OCI-LY1 (cell line): ENCODE measurements around the gene CNTNAP2.

ENCODE experiments used
- H2AFZ ChIP-seq: fragments of 200-600 bp; sonication (generic), shearing (Covaris generic); 2 replicates; pipeline ENCODE4 v1.6.0; 2014; ENCODE audit warnings: antibody characterized with exemption, mild to moderate bottlenecking, low read length
- H3F3A ChIP-seq: fragments of 200-600 bp; sonication (generic), shearing (Covaris generic); 2 replicates; pipeline ENCODE4 v1.6.0; 2014; ENCODE audit warnings: mild to moderate bottlenecking, antibody characterized with exemption, low read length, moderate library complexity; ENCODE audit not compliant: insufficient read depth
- H3K27ac ChIP-seq: fragments of 200-600 bp; sonication (generic); 2 replicates; pipeline ENCODE4 v1.5.1; 2014; ENCODE audit warnings: low read length, mixed run types, mild to moderate bottlenecking, low read depth; ENCODE audit not compliant: poor library complexity, severe bottlenecking
- H3K27me3 ChIP-seq: fragments of 200-600 bp; sonication (generic); 2 replicates; pipeline ENCODE4 v1.6.0; 2014; ENCODE audit warnings: antibody characterized with exemption, mild to moderate bottlenecking, low read length, moderate library complexity; ENCODE audit not compliant: insufficient read depth
- H3K36me3 ChIP-seq: fragments of 200-600 bp; sonication (generic); 2 replicates; pipeline ENCODE4 v1.6.1; 2014; ENCODE audit warnings: mild to moderate bottlenecking, antibody characterized with exemption, low read length, moderate library complexity, mixed read lengths; ENCODE audit not compliant: insufficient read depth
- H3K4me1 ChIP-seq: fragments of 200-600 bp; sonication (generic); 2 replicates; pipeline ENCODE4 v1.5.1; 2014; ENCODE audit warnings: mild to moderate bottlenecking, low read length, moderate library complexity; ENCODE audit not compliant: insufficient read depth, severe bottlenecking
- H3K4me2 ChIP-seq: fragments of 200-600 bp; sonication (generic), shearing (Covaris generic); 2 replicates; pipeline ENCODE4 v1.6.1; 2014; ENCODE audit warnings: low read length
- H3K4me3 ChIP-seq: fragments of 200-600 bp; sonication (generic); 2 replicates; pipeline ENCODE4 v1.5.1; 2014; ENCODE audit warnings: low read length, low read depth, mild to moderate bottlenecking, mixed read lengths; ENCODE audit not compliant: poor library complexity, severe bottlenecking
- H3K79me2 ChIP-seq: fragments of 200-600 bp; shearing (Covaris generic); 2 replicates; pipeline ENCODE4 v1.6.1; 2016; ENCODE audit warnings: mixed run types, low read length, mixed read lengths; ENCODE audit not compliant: insufficient read depth
- H3K9ac ChIP-seq: fragments of 200-600 bp; sonication (generic), shearing (Covaris generic); 2 replicates; pipeline ENCODE4 v1.6.1; 2014; ENCODE audit warnings: mild to moderate bottlenecking, low read length, mixed read lengths
- H3K9me2 ChIP-seq: fragments of 200-600 bp; sonication (generic), shearing (Covaris generic); 2 replicates; pipeline ENCODE4 v1.6.1; 2014; ENCODE audit warnings: low read depth, mild to moderate bottlenecking, low read length, mixed read lengths
- H3K9me3 ChIP-seq: fragments of 200-600 bp; shearing (Covaris generic); 2 replicates; pipeline ENCODE4 v1.6.1; 2014; ENCODE audit warnings: low read length, mixed read lengths
- H4K20me1 ChIP-seq: fragments of 200-600 bp; sonication (generic), shearing (Covaris generic); 2 replicates; pipeline ENCODE4 v1.6.0; 2016; ENCODE audit warnings: mild to moderate bottlenecking, low read length; ENCODE audit not compliant: insufficient read depth
- CTCF ChIP-seq: fragments of 200-600 bp; sonication (generic), shearing (Covaris generic); IDR thresholded peaks from 2 replicates; pipeline ENCODE4 v1.5.1; 2017; ENCODE audit warnings: mild to moderate bottlenecking, antibody characterized with exemption, low read length, moderate library complexity, mixed read lengths
- EZH2 ChIP-seq: fragments of 200-600 bp; sonication (generic), shearing (Covaris generic); IDR thresholded peaks from 2 replicates; pipeline ENCODE4 v1.8.0; 2017; ENCODE audit warnings: borderline replicate concordance, mixed run types, mild to moderate bottlenecking, antibody characterized with exemption, low read length, moderate library complexity, mixed read lengths

CNTNAP2 gene

GRCh38 chr7:147279964-147280374, 1163.4 kb downstream of the CNTNAP2 start:
- H3F3A ChIP-seq: no peaks in the 10 kb centered on the region
- peaks cover 11% of the 10 kb centered on the region for H3K4me1 ChIP-seq
- no peaks in the 10 kb centered on the region for H4K20me1 ChIP-seq
- no peaks in the 10 kb centered on the region for H3K36me3 ChIP-seq
- H3K9me3 ChIP-seq: no peaks in the 10 kb centered on the region
- H3K27me3 ChIP-seq: no peaks in the 10 kb centered on the region
- H2AFZ ChIP-seq: peak overlapping the region; percentile 11; the same call in 1 of the 2 replicates
- no peak for TF ChIP-seq EZH2
- no peak for TF ChIP-seq CTCF
- no peak overlapping the region for H3K9ac ChIP-seq
- no peak overlapping the region for H3K4me2 ChIP-seq
- no peak overlapping the region for H3K27ac ChIP-seq
- H3K9me2 ChIP-seq: no peaks in the 10 kb centered on the region
- H3K4me3 ChIP-seq: no peak overlapping the region
- no peaks in the 10 kb centered on the region for H3K79me2 ChIP-seq

GRCh38 chr7:147282204-147282603, 1165.6 kb downstream of the CNTNAP2 start:
- no peaks in the 10 kb centered on the region for H4K20me1 ChIP-seq
- H3K9me3 ChIP-seq: no peaks in the 10 kb centered on the region
- no peak overlapping the region for H3K4me3 ChIP-seq
- no peaks in the 10 kb centered on the region for H3K79me2 ChIP-seq
- no peak overlapping the region for H3K9ac ChIP-seq
- no peaks in the 10 kb centered on the region for H3K9me2 ChIP-seq
- H3K27me3 ChIP-seq: no peaks in the 10 kb centered on the region
- no peak overlapping the region for H3K4me2 ChIP-seq
- H3K4me1 ChIP-seq: peaks cover 5% of the 10 kb centered on the region
- no peaks in the 10 kb centered on the region for H3K36me3 ChIP-seq
- no peak for TF ChIP-seq EZH2
- no peak for TF ChIP-seq CTCF
- no peak overlapping the region for H2AFZ ChIP-seq
- H3F3A ChIP-seq: no peaks in the 10 kb centered on the region
- no peak overlapping the region for H3K27ac ChIP-seq

- no peak overlapping the region for H3K4me3 ChIP-seq
- H3K9ac ChIP-seq: no peak overlapping the region
- H3K4me1 ChIP-seq: peaks cover 18% of the 10 kb centered on the region
- no peak overlapping the region for H3K27ac ChIP-seq
- no peaks in the 10 kb centered on the region for H3K27me3 ChIP-seq
- H3K36me3 ChIP-seq: no peaks in the 10 kb centered on the region
- H3K9me2 ChIP-seq: no peaks in the 10 kb centered on the region
- no peak for TF ChIP-seq EZH2
- TF ChIP-seq CTCF: no peak
- no peaks in the 10 kb centered on the region for H3K9me3 ChIP-seq
- H3F3A ChIP-seq: no peaks in the 10 kb centered on the region
- H3K79me2 ChIP-seq: no peaks in the 10 kb centered on the region
- no peak overlapping the region for H2AFZ ChIP-seq
- H4K20me1 ChIP-seq: no peaks in the 10 kb centered on the region
- no peak overlapping the region for H3K4me2 ChIP-seq
Measured at GRCh38 chr7:147296201-147296600, 1179.6 kb downstream of the CNTNAP2 start.
